Gastrocnemius medialis (tissue), 4 donors: ENCODE measurements around the gene CACNA1G. TPM values are rescaled to one million over a fixed set of nuclear protein-coding genes. Genes with fewer than 3 reads are reported as not detected.

Source experiments
- ATAC-seq, 2 donors: fragments of 150-250 bp; one replicate each; pipeline ENCODE4 v1.9.1; 2016
- DNase-seq, 2 donors: peaks; one replicate each; pipeline ENCODE4 v3.0.0-alpha.2; 2019
- H3K27ac ChIP-seq, 4 donors: fragments of 200-600 bp; sonication (generic); 1 replicate in 1 of 4; 2 replicates in 3 of 4; pipeline ENCODE4 v1.5.1; 2016 to 2018; ENCODE audit warnings: mild to moderate bottlenecking in 2 of 4, moderate library complexity in 1 of 4
- H3K27me3 ChIP-seq, 3 donors: fragments of 200-600 bp; sonication (generic) in 2 of 3; 1 replicate in 1 of 3; 2 replicates in 2 of 3; pipeline versions ENCODE4 v1.5.1 to v1.6.0; 2016 to 2019; ENCODE audit warnings: mild to moderate bottlenecking in 1 of 3, moderate library complexity in 1 of 3
- H3K36me3 ChIP-seq, 2 donors: fragments of 200-600 bp; sonication (generic) in 1 of 2; one replicate each; pipeline ENCODE4 v1.5.1; 2017 to 2018
- H3K4me1 ChIP-seq, 2 donors: fragments of 200-600 bp; sonication (generic) in 1 of 2; one replicate each; pipeline ENCODE4 v1.5.1; 2016 to 2017; ENCODE audit warnings: mild to moderate bottlenecking in 2 of 2
- H3K4me3 ChIP-seq, 4 donors: fragments of 200-600 bp; sonication (generic) in 3 of 4; 1 replicate in 1 of 4; 2 replicates in 3 of 4; pipeline ENCODE4 v1.5.1; 2016 to 2019; ENCODE audit warnings: mild to moderate bottlenecking in 2 of 4
- H3K9me3 ChIP-seq, 3 donors: fragments of 200-600 bp; sonication (generic) in 2 of 3; 1 replicate in 1 of 3; 2 replicates in 2 of 3; pipeline ENCODE4 v1.5.1; 2016 to 2019
- CTCF ChIP-seq, 5 experiments: fragments of 450-650 bp in 3 of 5; fragments of 200-600 bp in 2 of 5; sonication (generic) in 2 of 5; IDR thresholded peaks in 4 of 5; conservative IDR thresholded peaks in 1 of 5; 1 replicate in 4 of 5; 2 replicates in 1 of 5; pipeline ENCODE4 v1.5.1; 2016 to 2019; ENCODE audit warnings: antibody characterized with exemption in 5 of 5, mild to moderate bottlenecking in 3 of 5, moderate library complexity in 3 of 5
- POLR2A ChIP-seq, 2 donors: fragments of 450-650 bp; IDR thresholded peaks; one replicate each; pipeline ENCODE4 v1.6.1; 2017; ENCODE audit warnings: antibody characterized with exemption in 2 of 2, mild to moderate bottlenecking in 2 of 2, moderate library complexity in 2 of 2
- in situ Hi-C, 4 donors: fragments of 200-750 bp; cut with MboI; loops; one replicate each; pipeline versions ENCODE4 v1.15.0 to v1.8.0; 2017; ENCODE audit warnings: low sequenced_read_pairs in 4 of 4
- intact Hi-C: fragments of 100-400 bp; cut with DNase I; formaldehyde crosslinking; loops from one replicate; pipeline ENCODE4 v1.15.1; 2023; ENCODE audit warnings: low total_unique reads
- total RNA-seq, 4 donors: library from RNA; depleted of rRNA; stranded (reverse); fragments of >200 nt; gene quantifications; one replicate each; pipeline versions ENCODE4 v1.1.0 to v1.2.3, GENCODE V29; 2016

The CACNA1G gene
- total RNA-seq, 4 donors from 2014 or later: 0.09 to 0.10 TPM; not detected in 2

- DNase-seq (no peak), ATAC-seq (no peak)
- intact Hi-C loops (no loop called here), in situ Hi-C loops (no loop called here)
- H3K27ac ChIP-seq: no peak overlapping the region
- H3K9me3 ChIP-seq: no peaks in the 10 kb centered on the region
- H3K27me3 ChIP-seq: no peaks in the 10 kb centered on the region
- TF ChIP-seq CTCF (IDR thresholded peaks at IDR 0.05 in 4 of 5, conservative IDR thresholded peaks at IDR 0.05 in 1 of 5) (no peak), POLR2A (IDR thresholded peaks at IDR 0.05) (no peak)
- H3K4me3 ChIP-seq: no peak overlapping the region
- peaks cover 21 to 26% of the 10 kb centered on the region in 2 donors for H3K4me1 ChIP-seq
- H3K36me3 ChIP-seq: no peaks in the 10 kb centered on the region
These were observed 102.2 kb downstream of the CACNA1G start for GRCh38 chr17:50662632-50663225.

GRCh38 chr17:50663812-50664374, 103.4 kb downstream of the CACNA1G start:
- H3K9me3 ChIP-seq: no peaks in the 10 kb centered on the region
- H3K4me3 ChIP-seq: no peak overlapping the region
- H3K4me1 ChIP-seq: peaks cover 21 to 26% of the 10 kb centered on the region in 2 donors
- DNase-seq: no peak
- no peaks in the 10 kb centered on the region for H3K27me3 ChIP-seq
- intact Hi-C loops: no loop called here
- no peaks in the 10 kb centered on the region for H3K36me3 ChIP-seq
- no peak for TF ChIP-seq POLR2A (IDR thresholded peaks at IDR 0.05)
- no peak for TF ChIP-seq CTCF (IDR thresholded peaks at IDR 0.05 in 4 of 5, conservative IDR thresholded peaks at IDR 0.05 in 1 of 5)
- ATAC-seq: no peak
- in situ Hi-C loops: no loop called here
- no peak overlapping the region for H3K27ac ChIP-seq

- Histone ChIP-seq H3K27ac (no peak overlapping the region), H3K9me3 (no peaks in the 10 kb centered on the region), H3K27me3 (no peaks in the 10 kb centered on the region), H3K36me3 (no peaks in the 10 kb centered on the region), H3K4me1 (peaks cover 21 to 26% of the 10 kb centered on the region in 2 donors), H3K4me3 (no peak overlapping the region)
- TF ChIP-seq CTCF (IDR thresholded peaks at IDR 0.05 in 4 of 5, conservative IDR thresholded peaks at IDR 0.05 in 1 of 5) (no peak), POLR2A (IDR thresholded peaks at IDR 0.05) (no peak)
- no peak for DNase-seq
- intact Hi-C loops: no loop called here
- in situ Hi-C loops: no loop called here
- no peak for ATAC-seq
These were observed 104.4 kb downstream of the CACNA1G start for GRCh38 chr17:50664788-50665458.

- H3K27ac ChIP-seq: no peak overlapping the region
- H3K9me3 ChIP-seq: no peaks in the 10 kb centered on the region
- no peaks in the 10 kb centered on the region for H3K36me3 ChIP-seq
- H3K27me3 ChIP-seq: no peaks in the 10 kb centered on the region
- in situ Hi-C loops (no loop called here), intact Hi-C loops (no loop called here)
- H3K4me1 ChIP-seq: peaks cover 12 to 18% of the 10 kb centered on the region in 2 donors
- no peak overlapping the region for H3K4me3 ChIP-seq
- TF ChIP-seq POLR2A (IDR thresholded peaks at IDR 0.05) (no peak), CTCF (IDR thresholded peaks at IDR 0.05 in 4 of 5, conservative IDR thresholded peaks at IDR 0.05 in 1 of 5) (no peak)
- DNase-seq: no peak
- ATAC-seq: no peak
These were observed 105.3 kb downstream of the CACNA1G start for GRCh38 chr17:50665838-50666237.
